ENCODE results near the gene RAB3GAP2. TPM values are rescaled to one million over a fixed set of nuclear protein-coding genes. Genes with fewer than 3 reads are reported as not detected.
A peak's percentile ranks its signal among the peaks of the same experiment; 100 is the strongest.
"Not testable (repeated sequence)": the region's sequence is repeated elsewhere in the genome, so short reads cannot be mapped to it uniquely, and the experiment has no call there.

Gene RAB3GAP2
- total RNA-seq, 1 donor from 2014 or later: 50.6 TPM

- no peaks in the 10 kb centered on the region for H3K27me3 Mint-ChIP-seq (ENCODE audit: low read depth)
- no peaks in the 10 kb centered on the region for H3K9me3 Mint-ChIP-seq
- TF ChIP-seq CTCF (IDR thresholded peaks at IDR 0.05; ENCODE audit: unreplicated experiment): no peak
- H3K4me3 Mint-ChIP-seq: no peak overlapping the region
- H3K36me3 Mint-ChIP-seq: peaks cover 5% of the 10 kb centered on the region
- no peak for DNase-seq (ENCODE audit: low spot score in 2 of 2, unreplicated experiment in 2 of 2)
- no peaks in the 10 kb centered on the region for H3K4me1 Mint-ChIP-seq
- peak overlapping the region; percentile 0 for H3K27ac Mint-ChIP-seq
Measured at GRCh38 chr1:220121791-220122530, 150.3 kb downstream of the RAB3GAP2 start.

GRCh38 chr1:220119043-220119512 is 153.2 kb downstream of the RAB3GAP2 start:
- Mint-ChIP-seq H3K27ac (no peak overlapping the region), H3K4me1 (no peaks in the 10 kb centered on the region), H3K27me3 (ENCODE audit: low read depth) (no peaks in the 10 kb centered on the region), H3K36me3 (peaks cover 14% of the 10 kb centered on the region), H3K4me3 (no peak overlapping the region), H3K9me3 (no peaks in the 10 kb centered on the region)
- DNase-seq (ENCODE audit: low spot score in 2 of 2, unreplicated experiment in 2 of 2): no peak
- TF ChIP-seq CTCF (IDR thresholded peaks at IDR 0.05; ENCODE audit: unreplicated experiment): no peak

GRCh38 chr1:220113136-220113695 is 159.0 kb downstream of the RAB3GAP2 start:
- H3K4me3 Mint-ChIP-seq: no peak overlapping the region
- H3K36me3 Mint-ChIP-seq: peaks cover 31% of the 10 kb centered on the region
- no peaks in the 10 kb centered on the region for H3K4me1 Mint-ChIP-seq
- H3K27me3 Mint-ChIP-seq (ENCODE audit: low read depth): no peaks in the 10 kb centered on the region
- no peaks in the 10 kb centered on the region for H3K9me3 Mint-ChIP-seq
- H3K27ac Mint-ChIP-seq: no peak overlapping the region
- no peak for TF ChIP-seq CTCF (IDR thresholded peaks at IDR 0.05; ENCODE audit: unreplicated experiment)
- DNase-seq (ENCODE audit: low spot score in 2 of 2, unreplicated experiment in 2 of 2): no peak

- not testable (repeated sequence) for H3K4me1 Mint-ChIP-seq; DNase-seq (ENCODE audit: low spot score in 2 of 2, unreplicated experiment in 2 of 2); H3K4me3 Mint-ChIP-seq; H3K9me3 Mint-ChIP-seq; H3K27me3 Mint-ChIP-seq (ENCODE audit: low read depth); H3K27ac Mint-ChIP-seq
- peaks cover 34% of the 10 kb centered on the region for H3K36me3 Mint-ChIP-seq
Measured at GRCh38 chr1:220112600-220112999, 159.7 kb downstream of the RAB3GAP2 start.

- not testable (repeated sequence) for H3K4me1 Mint-ChIP-seq; H3K4me3 Mint-ChIP-seq; H3K27me3 Mint-ChIP-seq (ENCODE audit: low read depth); H3K27ac Mint-ChIP-seq; DNase-seq (ENCODE audit: low spot score in 2 of 2, unreplicated experiment in 2 of 2); H3K9me3 Mint-ChIP-seq
- peaks cover 43% of the 10 kb centered on the region for H3K36me3 Mint-ChIP-seq
Measured at GRCh38 chr1:220110473-220110872, 161.8 kb downstream of the RAB3GAP2 start.

GRCh38 chr1:220099826-220100225 is 172.4 kb downstream of the RAB3GAP2 start:
- DNase-seq (ENCODE audit: low spot score in 2 of 2, unreplicated experiment in 2 of 2): no peak
- H3K36me3 Mint-ChIP-seq: peaks cover 21% of the 10 kb centered on the region
- H3K27ac Mint-ChIP-seq: no peak overlapping the region

More at GRCh38 chr1:220099826-220100225, 172.4 kb downstream of the RAB3GAP2 start:
- no peaks in the 10 kb centered on the region for H3K27me3 Mint-ChIP-seq (ENCODE audit: low read depth)
- no peak for TF ChIP-seq CTCF (IDR thresholded peaks at IDR 0.05; ENCODE audit: unreplicated experiment)
- H3K9me3 Mint-ChIP-seq: no peaks in the 10 kb centered on the region
- peaks cover 10% of the 10 kb centered on the region for H3K4me1 Mint-ChIP-seq
- no peak overlapping the region for H3K4me3 Mint-ChIP-seq

Small RNA genes lying within 50 kb of the gene (microRNA-seq; reads per million reads assigned to microRNA genes)
- gene MIR194-1: not detected
- gene MIR215: 2.6 reads per million
- gene MIR664A: 230 reads per million, percentile 68 among the genes with 10 or more reads in this experiment

Other genes with a start within 250 kb of the RAB3GAP2 start
- 76.9 to 80.7 TPM (median 78.0 TPM) in 3 replicates for gene EPRS1, start 225.9 kb downstream of the RAB3GAP2 start, total RNA-seq
- gene BPNT1, start 182.7 kb downstream of the RAB3GAP2 start, total RNA-seq: 23.2 to 26.6 TPM (median 23.9 TPM) in 3 replicates
- gene IARS2, start 178.3 kb downstream of the RAB3GAP2 start, total RNA-seq: 57.0 to 60.4 TPM (median 58.4 TPM) in 3 replicates

Data from mesothelial cell of epicardium (in vitro differentiated cells).